Raji (cell line): ENCODE results near the gene EN2.

Experiments used
- POLR2A ChIP-seq: IDR thresholded peaks from 2 replicates; pipeline ENCODE4 v1.6.1; 2011; ENCODE audit warnings: low read depth, low read length, control low read depth; ENCODE audit not compliant: insufficient read depth

The EN2 gene

GRCh38 chr7:155464948-155465739, 7.2 kb downstream of the EN2 start:
- TF ChIP-seq POLR2A = no peak

- TF ChIP-seq POLR2A = no peak
These were observed 7.8 kb downstream of the EN2 start for GRCh38 chr7:155465761-155466141.

GRCh38 chr7:155466142-155466813, 8.3 kb downstream of the EN2 start:
- TF ChIP-seq POLR2A = no peak

GRCh38 chr7:155466814-155467733, 9.1 kb downstream of the EN2 start:
- TF ChIP-seq POLR2A = no peak

GRCh38 chr7:155467846-155468784, 10.2 kb downstream of the EN2 start:
- no peak for TF ChIP-seq POLR2A

- no peak for TF ChIP-seq POLR2A
These were observed 10.8 kb downstream of the EN2 start for GRCh38 chr7:155468785-155469148.

- no peak for TF ChIP-seq POLR2A
These were observed 11.6 kb downstream of the EN2 start for GRCh38 chr7:155469311-155470185.

- no peak for TF ChIP-seq POLR2A
These were observed 12.2 kb downstream of the EN2 start for GRCh38 chr7:155470186-155470487.

GRCh38 chr7:155470686-155471638, 13.0 kb downstream of the EN2 start:
- no peak for TF ChIP-seq POLR2A

GRCh38 chr7:155471718-155472117, 13.8 kb downstream of the EN2 start:
- TF ChIP-seq POLR2A = no peak

- no peak for TF ChIP-seq POLR2A
These were observed 19.5 kb downstream of the EN2 start for GRCh38 chr7:155477476-155477875.

GRCh38 chr7:155481764-155482163, 23.8 kb downstream of the EN2 start:
- TF ChIP-seq POLR2A = no peak
